Mesenteric fat pad (tissue), 1 donor: ENCODE results near the gene B4GAT1. TPM values are rescaled to one million over a fixed set of nuclear protein-coding genes. Genes with fewer than 3 reads are reported as not detected.
"Not testable (repeated sequence)": the region's sequence is repeated elsewhere in the genome, so short reads cannot be mapped to it uniquely, and the experiment has no call there.

ENCODE experiments used
- DNase-seq: peaks from one replicate; pipeline ENCODE4 v3.0.0-alpha.2; 2020; ENCODE audit warnings: low spot score
- long read RNA-seq: library from polyadenylated mRNA; unstranded; transcript quantifications from one replicate; pipeline ENCODE4 v2.0.0, GENCODE V29; 2020
- total RNA-seq: library from RNA; stranded (reverse); fragmentation: NEBNext Ultra II Directional; extraction: Animal tissue kit (Norgen Biotek cat#: 25700); gene quantifications from one replicate; pipeline ENCODE4 v1.2.1, GENCODE V29; 2021
- donor health status: DM: yes; HTN: yes; CAD: no.

The B4GAT1 gene
- total RNA-seq: 16.1 TPM
- long read RNA-seq, transcript B4GAT1-201 (2 exons, 2,072 nt): major isoform, 37 of 38 reads
- long read RNA-seq, partial matches to known transcripts: 1 of 38 reads
- long read RNA-seq, other reads (novel, unspliced or antisense): 0 of 38 reads

DNA sequence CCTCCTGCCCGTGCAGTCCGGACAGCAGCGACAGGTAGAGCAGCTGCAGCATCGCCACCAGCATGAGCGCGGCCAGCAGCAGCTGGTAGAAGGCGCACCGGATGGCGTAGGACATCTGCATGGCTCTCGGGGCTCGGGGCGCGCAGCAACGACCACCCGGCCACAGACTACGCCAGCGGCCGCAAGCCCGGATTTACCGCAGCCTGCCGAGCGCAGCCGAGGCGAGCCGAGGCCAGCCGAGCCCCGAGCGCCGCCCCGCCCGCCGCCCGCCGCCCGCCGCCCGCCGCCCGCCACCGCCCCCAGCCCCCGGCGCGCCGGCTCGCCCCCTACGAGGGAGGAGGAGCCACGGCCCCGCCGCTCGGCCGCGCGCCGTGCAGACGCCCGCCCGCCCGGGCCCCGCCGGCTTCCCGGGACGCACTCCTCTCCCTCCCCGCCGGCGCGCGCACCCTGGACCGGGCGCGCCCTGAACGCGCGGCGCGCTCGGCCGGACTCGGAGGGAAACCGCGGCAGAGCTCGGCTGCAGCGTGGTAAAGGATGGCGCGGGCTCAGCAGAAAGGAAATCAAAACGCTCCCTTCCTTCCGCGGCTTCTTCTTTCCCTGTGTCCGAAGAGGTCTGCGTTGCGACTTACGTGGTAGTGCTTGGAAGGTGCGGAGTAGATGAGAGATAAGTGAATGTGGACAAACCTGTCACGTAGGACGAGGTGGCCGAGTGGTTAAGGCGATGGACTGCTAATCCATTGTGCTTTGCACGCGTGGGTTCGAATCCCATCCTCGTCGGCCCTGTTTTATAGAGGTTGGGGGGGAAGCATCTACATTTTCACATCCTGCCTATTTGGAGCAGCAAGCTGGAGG lies at the start of gene B4GAT1:
Gene B4GAT1, minus strand, starts transcription at position 205 of the 852 bp plus-strand sequence. Its CDS starts 84 bp downstream, at position 121.
- no peak for DNase-seq

GRCh38 chr11:66393954-66394353 lies 46.5 kb upstream of the B4GAT1 start:
- no peak for DNase-seq

GRCh38 chr11:66391322-66391721 lies 43.9 kb upstream of the B4GAT1 start:
- DNase-seq: no peak

GRCh38 chr11:66388780-66389386 lies 41.5 kb upstream of the B4GAT1 start:
- no peak for DNase-seq

- no peak for DNase-seq
Measured at GRCh38 chr11:66386171-66387069, 39.0 kb upstream of the B4GAT1 start.

- not testable (repeated sequence) for DNase-seq
Measured at GRCh38 chr11:66384316-66384715, 36.9 kb upstream of the B4GAT1 start.

- not testable (repeated sequence) for DNase-seq
Measured at GRCh38 chr11:66380264-66380663, 32.8 kb upstream of the B4GAT1 start.

DNA sequence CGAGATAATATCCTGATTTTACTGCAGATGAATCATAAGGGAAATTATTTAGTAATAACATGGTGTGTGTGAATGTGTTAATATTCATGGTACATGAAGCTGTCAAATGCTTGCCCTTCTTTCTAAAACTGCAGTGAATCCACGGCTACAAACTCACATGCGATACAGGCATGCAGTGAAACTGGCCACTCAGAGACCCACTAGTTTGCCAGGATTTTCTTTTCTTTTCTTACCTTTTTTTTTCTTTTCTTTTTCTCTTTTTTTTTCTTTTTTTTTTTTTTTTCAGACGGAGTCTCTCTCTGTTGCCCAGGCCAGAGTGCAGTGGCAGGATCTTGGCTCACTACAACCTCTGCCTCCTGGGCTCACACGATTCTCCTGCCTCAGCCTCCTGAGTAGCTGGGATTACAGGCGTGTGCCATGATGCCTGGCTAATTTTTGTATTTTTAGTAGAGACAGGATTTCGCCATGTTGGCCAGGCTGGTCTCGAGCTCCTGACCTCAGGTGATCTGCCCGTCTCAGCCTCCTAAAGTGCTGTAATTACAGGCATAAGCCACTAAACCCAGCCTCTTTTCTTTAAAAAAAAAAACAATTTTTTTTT lies 26.4 kb upstream of the B4GAT1 start:
- DNase-seq: not testable (repeated sequence)

DNA sequence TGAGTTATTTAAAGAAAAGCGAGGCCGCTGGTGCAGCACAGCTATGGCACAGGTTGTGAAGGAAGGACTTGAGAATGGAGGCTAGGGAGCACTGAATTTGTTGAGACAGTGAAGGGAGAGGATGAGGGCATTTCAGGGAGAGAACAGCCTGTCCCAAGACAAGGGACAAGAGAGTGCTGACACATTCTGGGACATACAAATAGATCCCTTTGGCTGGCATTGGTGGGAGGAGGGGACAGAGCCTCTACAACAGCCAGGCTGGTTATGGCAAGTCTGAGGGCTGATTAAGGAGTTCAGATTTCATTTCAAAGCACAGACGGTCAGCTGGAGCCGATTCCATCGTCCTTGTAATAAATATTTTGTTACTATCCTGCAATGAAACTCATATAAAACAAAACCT lies 25.8 kb upstream of the B4GAT1 start:
- no peak for DNase-seq

- DNase-seq: no peak
Measured at GRCh38 chr11:66371627-66372415, 24.4 kb upstream of the B4GAT1 start, which contains the start of gene SLC29A2. TSS of gene SLC29A2 (minus strand) at chr11:66371760. CDS start at chr11:66371591, 169 bp downstream.

GRCh38 chr11:66369073-66369894 lies 21.9 kb upstream of the B4GAT1 start:
- DNase-seq: no peak

DNA sequence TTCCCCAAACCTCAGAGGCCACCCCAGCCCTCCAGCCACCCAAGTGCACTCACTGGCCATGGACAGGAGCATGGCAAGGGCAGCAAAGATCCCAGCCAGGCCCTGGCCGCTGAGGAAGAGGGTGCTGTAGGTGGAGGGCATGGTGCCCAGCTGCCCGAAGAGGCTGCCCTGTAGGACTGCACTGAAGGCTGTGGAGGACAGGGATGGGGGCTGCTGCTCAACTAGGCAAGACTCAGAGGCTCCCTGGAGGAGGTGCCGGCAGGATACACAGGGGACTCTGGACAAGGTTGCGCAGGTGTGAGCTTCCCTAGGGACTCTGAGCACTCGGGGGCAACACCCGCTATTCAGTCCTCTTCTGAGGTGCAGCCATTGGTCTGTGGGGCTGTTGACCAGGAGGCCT lies 21.1 kb upstream of the B4GAT1 start:
- no peak for DNase-seq

DNA sequence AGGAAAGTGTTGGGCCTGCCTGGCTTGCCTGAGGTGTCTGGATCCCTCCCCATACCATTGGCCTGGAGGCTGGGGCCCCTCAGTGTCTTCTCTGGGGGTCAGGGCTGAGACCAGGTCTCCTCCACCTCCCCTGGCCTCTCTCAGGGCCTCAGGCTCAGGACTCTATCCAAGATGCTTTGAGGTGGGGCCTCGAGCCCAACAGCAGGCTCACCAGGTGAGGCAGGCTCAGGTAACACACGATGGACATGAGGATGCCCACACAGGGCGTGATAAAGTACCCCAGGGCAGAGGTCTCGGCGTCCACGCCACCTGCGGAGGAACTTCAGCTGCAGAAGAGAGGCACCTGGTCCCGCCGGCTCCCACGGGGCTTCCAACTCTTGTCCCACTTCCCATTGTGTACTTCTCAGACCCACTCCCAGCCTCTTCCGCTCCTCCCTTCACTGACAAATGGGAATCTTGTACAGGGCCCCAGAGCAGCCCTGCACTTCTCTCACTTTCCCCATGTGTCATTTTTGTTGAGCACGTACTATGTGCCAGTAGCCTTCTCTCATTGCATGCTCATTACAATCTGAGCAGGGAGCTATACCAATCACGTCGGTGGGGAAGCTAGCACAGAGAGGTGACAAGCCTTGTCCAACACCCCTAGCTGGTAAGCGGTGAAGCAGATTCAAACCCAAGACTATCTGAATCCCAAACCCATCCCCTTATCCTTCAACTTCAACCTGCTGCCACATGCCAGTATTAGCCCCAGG lies 20.3 kb upstream of the B4GAT1 start:
- no peak for DNase-seq

GRCh38 chr11:66366844-66367477 lies 19.5 kb upstream of the B4GAT1 start:
- DNase-seq: no peak

DNA sequence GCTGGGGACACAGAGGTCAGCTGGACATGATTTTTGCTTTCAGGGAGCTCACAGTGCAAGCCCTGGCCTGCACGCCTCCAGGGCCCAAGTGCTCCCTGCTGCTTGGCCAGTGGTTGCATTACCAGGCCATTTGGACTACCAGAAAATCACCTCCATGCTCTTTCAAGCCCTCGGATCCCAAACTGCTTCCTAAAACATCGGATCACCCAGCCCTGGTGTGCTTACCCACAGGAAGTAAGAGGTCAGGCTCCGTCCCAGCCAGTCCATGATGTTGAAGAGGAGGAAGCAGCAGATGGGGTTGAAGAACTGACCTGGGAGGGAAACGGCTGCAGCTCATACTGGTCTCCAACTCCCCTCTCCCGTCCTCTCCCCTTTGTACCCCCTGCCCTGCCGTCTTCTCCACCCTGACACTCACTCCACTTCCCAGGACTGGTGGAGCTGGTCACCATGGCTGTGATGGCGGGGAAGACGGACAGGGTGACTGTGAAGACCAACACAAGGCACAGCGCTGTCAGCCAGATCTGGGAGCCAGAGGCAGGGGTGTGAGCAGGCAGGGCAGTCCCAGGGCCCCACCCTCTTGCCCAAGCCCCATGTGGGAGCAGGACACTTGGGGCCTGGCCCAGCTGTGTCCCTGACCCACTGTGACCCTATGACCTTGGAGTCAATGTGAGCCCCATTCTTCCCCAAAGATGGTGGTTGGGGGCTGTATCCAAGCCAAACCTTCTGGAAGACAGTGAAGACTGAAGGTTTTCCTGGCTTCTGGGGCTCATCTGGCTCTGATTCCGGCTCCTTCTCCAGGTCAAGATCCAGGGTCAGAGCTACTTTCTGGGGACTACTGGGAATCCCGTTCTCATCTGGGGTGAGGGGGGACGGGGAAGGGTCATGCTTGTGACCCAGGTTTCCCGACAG lies 18.5 kb upstream of the B4GAT1 start:
- no peak for DNase-seq

DNA sequence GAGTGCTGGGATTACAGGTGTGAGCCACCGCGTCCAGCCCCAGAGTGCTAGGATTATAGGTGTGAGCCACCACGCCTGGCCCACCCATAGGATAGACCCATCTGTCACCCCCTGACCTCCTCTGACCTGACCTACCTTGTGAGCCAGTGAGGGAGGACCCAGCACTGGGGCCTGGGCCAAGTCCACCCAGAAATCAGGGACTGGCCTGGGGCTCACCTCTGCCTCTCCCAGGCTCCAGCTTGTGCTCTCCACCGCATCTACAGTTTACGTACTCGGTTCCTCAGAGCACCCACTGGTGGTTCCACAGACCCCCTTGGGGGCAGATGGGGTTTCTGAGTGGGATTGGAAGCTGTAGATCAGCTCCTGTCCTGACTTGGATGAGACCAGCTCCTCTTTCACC lies 17.7 kb upstream of the B4GAT1 start:
- DNase-seq: no peak
